ENCODE data around the gene GYG2.

GYG2 gene

DNA sequence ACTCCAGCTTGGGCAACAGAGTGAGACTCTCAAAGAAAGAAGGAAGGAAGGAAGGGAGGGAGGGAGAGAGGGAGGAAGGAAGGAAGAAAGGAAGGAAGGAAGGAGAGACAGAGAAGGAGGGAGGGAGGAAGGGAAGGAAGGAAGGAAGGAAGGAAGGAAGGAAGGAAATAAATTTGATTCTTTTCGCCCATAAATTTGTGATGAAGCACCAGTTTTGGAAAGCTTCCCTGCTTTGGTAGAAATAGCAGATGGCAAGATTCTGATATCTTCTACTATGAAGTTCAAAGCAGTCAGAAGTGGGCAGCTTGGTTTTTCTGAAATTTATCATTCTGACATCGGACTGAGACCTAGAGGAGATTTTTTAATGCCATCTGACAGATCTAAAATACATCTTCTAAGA is 11.7 kb upstream of the GYG2 start:
- DNase-seq (ENCODE audit: low spot score), result no peak

DNA sequence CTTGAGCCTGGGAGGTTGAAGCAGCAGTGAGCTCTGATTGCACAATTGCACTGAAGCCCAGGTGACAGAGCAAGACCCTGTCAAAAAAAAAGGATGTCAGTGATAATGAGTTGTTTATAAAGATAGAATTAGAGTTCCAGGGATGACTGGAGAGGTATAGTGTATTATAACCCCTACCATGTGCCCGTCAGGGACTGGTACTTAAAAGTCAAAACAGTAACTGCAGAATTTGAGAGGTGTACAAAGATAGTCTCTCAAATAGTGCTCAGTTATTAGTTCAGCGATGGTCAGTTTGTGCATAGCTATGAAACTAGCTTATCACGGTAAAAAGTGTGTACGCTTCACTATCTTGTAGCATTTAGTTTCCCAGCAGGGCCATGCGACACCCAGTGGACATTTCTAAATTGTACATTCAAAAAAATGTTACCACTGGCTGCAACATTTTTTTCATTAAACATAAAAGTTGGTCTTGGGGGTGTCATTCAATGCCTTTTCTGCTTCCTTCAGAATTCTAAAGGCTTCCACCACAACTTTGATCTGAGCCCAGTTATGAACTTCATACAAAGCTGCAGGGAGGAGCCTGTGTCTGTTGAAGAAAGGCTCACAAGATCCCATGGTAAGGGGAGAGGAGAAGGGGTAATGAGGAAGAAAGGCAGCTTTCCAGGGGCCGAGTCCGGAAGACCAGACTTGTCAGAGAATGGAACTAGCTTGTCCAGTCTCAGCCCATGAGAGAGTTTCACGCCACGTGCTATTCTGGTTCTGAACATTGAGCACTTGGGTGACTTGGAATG is 9.2 kb upstream of the GYG2 start:
- DNase-seq (ENCODE audit: low spot score), result no peak

DNA sequence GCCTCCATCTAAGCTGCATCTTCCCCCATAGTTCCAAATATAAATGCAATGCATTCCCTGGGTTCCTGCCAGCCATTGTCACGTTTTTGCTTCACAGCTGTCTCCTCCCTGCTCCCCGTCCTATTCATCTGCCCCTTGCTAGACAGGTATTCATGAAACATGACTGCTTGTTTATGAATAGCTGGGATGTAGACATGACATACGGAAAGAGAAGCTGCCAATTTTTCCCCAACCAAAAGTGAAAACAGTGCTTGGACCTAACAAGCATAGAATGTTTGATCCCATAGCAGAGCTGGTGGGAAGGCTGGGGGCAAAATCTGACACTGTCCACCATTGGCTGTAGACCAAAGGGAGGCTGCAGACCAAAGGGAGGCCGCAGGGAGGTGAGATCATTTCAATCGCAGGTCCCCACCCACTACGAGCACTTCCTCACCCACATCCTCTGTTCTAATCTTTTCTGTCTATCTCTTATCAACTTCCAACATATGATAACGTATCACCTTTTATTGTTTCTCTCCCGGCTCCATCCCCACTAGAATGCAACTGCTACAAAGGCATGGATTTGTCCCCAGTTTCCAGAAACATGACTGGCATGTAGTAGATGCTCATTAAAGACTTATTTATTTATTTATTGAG is 8.5 kb upstream of the GYG2 start:
- DNase-seq (ENCODE audit: low spot score), result no peak

DNA sequence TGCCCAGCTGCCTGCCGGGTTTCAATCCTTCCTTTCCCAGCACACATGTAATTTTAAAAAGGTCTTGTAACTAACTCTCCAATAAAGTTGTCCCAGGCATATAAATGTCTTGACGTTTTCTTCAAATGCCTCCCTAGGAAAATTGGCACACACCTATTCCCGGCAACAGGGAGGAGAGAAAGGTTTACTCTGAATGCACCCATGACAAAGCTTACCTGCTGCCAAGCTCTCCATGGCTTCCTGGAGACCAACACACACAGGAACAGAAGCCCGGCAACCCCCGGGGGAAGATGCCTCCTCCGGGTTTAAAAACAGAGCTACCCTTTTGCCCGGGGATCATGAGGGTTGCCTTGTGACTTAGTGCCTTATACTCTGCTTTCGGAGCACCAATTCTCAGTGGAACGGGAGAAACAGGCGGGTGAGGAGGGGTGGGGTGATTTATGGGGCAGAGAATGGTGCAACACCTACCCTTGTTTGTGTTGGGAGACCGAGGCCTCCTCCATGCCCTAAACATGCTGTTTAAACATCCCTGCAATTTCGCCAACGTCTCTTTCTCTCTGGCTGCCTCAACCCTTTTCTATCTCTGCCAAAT is 4.8 kb upstream of the GYG2 start:
- DNase-seq (ENCODE audit: low spot score), result no peak

DNA sequence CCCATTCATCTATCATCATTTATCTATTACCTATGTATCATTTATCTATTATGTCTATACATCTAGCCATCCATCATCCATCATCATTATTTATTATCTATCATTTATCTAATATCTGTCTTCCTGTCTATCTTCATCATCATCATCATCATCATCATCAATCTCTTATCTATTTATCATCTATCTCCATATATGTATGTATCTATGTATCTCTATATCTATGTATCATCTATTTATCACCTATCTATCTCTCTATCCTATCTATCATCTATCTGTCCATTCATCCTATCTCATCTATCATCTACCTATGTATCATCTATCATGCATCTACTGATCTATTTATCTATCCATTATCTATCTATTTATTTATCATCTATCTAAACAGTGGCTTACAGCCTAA is 3.8 kb upstream of the GYG2 start:
- DNase-seq (ENCODE audit: low spot score), result no peak

DNA sequence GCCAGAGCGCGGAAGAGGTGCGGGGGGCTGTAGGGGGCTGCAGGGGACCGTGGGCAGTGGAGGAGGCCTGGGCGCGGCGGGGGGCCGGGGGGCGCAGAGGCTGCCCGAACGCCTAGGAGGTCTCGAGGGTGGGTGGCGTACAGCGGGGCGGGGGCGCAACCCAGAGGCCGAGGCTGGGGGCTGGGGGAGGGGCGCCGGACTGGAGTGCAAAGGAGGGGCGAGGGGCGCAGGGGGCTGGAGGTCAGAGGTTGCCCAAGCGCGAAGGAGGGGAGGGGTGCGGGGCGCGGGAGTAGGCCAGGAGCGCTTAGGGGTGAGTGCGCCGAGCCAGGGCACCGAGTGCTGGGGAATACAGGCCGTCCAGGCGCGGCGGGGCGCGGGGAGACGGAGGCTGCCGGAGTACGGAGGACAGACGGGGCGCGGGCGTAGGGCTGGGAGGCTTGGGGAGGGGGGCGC is 255 bp downstream of the GYG2 start:
- no peak for DNase-seq (ENCODE audit: low spot score)

DNA sequence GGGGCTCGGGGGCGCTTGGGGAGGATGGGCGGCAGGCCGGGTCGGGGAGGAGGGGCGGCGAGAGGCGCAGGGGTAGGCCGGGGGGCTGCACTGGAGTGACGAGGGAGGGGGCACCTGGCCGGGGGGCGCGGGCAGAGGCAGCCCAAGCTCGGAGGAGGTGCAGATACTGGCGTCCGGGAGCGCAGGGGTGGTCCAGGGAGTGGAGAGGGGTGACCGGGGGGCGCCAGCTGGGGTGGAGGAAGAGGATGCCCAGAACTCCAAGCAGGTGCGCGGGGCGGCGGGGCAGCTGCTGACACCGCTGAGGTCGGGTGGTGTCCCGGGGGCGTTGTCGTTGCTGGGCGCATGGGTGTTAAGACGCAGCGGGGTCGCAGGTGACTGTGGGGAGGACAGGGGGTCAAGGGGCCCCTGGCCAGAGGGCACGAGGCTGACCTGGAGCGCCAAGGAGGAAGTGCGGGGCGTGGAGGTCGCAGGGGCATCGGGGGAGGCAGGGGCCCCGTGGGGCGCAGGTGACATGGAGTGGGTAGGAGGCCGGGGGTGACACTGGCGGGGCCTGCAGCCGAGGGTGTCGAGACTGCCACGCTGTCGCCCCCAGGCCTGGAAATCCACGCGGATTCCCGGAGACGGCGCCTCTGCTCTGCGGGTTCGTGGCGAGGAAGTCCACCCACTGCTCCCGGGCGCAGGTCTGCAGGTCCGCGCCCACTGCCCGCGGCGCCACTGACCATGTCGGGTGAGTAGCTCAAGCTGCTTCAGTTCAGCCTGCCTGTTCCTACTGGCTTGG is 928 bp downstream of the GYG2 start:
- no peak for DNase-seq (ENCODE audit: low spot score)

DNA sequence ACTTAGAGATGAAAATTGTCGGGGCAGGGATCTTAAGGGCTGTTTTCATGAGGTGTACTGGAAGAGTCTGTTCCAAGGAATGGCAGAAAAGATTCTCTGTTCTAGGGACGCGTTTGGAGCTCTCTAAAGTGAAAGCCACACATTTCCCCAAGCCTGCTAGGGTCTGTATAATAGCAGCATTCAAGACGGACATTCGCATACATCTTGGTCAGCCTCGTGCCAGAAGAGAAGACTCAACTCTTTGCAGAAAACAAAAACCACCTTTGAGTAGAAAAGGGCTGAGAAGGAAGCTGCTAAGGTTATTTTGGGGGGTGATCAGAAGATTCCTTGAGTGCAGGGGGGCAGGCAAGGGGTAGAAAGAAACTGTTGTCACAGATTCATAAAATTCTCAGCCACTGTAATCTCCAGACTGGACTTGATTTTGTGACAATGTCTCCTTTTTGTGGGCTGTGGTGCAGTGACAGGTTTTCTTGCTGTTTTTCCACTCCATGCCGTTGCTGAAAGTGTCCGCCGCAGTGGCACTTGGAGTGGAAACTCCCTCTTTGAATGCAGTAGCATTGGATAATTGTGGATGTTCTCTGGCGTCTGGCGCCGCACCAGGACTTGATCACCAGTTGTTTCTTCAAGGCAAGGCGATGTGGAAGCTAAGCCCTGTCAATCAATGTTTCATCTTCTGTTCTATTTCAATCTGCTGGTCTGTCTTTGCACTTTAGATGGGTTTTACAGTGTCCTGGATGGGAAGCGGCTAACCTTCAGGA is 2.9 kb downstream of the GYG2 start:
- DNase-seq (ENCODE audit: low spot score), result no peak

DNA sequence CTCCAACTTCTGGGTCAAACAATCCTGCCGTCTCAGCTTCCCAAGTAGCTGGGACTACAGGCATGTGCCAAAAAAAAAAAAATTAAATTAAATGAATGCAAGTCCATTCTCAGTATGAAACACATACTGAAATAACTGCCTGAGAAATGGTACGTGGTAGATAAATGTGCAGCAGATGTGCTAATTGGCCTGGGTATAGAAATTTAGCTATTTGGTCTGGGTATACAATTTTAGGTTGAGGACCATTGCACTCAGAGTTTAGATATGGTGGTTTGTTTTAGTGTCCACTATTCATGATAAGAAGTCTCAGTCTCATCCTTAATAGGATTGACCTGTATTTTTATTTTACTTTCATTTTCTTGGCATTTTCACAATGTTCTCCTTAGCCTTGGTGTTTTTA is 9.2 kb downstream of the GYG2 start:
- DNase-seq (ENCODE audit: low spot score), result no peak

DNA sequence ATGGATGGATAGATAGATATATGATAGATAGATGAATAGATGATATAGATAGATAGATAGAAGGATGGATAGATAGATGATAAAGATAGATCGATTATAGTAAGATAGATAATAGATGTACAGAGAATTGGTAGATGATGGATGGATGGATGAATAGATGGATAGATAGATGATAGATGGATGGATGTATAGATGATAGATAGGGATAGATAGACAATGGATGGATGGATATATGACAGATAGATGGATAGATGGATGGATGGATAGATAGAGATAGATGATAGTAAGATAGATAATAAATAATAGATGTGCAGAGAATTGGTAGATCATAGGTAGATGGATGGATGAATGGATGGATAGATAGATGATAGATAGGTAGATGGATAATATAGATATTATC is 12.2 kb downstream of the GYG2 start:
- DNase-seq (ENCODE audit: low spot score), result no peak

DNA sequence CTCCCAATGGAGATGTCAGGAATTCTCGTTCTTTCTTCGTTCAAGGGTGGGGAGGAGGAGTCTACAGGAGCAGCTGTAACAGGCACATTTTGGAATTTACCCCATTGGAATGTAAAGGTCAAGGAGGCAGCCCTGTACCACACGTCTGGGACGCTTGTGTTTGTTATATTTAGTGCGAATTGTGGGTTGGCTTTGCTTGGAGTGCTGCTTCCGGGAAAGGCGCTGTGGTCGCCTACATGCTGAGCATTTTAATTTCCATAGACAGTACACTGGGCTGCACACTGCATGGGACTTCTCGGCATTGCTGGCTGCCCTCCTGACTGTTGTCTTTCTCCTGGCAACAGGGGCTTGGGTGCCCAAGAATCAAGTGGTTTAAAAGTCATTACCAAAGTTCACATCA is 12.8 kb downstream of the GYG2 start:
- DNase-seq (ENCODE audit: low spot score), result no peak

DNA sequence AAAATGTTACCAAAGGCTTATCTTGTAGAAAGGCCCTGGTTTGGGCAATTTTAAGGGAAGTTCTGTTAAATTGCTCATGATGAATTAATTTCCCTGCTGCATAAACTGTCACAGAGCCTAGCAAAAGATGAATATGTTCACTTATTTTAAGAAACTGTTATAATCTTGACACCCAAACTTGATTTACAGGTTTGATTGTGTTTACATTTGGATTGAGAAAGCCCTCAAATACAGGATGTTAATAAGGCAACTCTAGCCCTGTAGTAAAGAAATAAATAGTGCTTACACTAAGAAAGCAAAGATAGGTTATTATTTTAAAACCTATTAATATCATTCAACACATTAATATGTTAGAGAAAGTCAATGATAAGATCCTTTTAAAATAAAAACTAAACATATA is 18.3 kb downstream of the GYG2 start:
- no peak for DNase-seq (ENCODE audit: low spot score)

DNA sequence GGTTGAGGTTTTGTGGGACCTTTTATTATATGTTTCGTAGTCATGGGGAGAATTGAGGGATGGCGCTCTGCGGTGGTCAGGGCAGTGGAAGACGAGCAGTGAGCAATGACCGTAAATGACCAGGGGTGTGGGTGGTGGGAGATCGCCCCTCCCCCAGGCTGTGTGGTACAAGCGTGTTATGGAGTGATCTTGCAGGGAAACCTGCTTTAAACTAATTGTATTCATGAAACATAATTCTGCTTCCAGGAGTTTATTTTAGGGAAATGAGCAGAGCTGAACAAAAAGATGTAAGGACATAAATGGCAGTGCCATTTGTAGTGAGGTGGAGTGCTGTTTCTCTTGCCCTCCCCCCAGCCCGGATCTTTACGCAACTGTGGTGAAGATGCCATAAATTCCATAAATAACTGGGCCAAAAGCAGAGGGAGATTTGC is 20.2 kb downstream of the GYG2 start:
- no peak for DNase-seq (ENCODE audit: low spot score)

DNA sequence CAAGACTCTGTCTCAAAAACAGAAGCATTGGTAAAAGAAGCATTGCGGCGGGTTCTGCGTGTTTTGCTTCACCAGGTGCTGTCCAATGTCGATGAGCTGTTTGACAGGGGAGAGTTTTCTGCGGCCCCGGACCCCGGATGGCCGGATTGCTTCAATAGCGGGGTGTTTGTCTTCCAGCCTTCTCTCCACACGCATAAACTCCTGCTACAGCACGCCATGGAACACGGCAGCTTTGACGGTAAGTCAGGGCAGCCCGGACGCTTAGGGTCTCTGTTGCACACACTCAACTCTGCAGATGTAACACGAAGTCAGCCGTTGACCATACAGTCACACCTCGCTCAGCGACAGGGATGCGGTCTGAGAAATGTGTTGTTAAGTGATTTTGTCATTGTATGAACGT is 26.2 kb downstream of the GYG2 start:
- no peak for DNase-seq (ENCODE audit: low spot score)

DNA sequence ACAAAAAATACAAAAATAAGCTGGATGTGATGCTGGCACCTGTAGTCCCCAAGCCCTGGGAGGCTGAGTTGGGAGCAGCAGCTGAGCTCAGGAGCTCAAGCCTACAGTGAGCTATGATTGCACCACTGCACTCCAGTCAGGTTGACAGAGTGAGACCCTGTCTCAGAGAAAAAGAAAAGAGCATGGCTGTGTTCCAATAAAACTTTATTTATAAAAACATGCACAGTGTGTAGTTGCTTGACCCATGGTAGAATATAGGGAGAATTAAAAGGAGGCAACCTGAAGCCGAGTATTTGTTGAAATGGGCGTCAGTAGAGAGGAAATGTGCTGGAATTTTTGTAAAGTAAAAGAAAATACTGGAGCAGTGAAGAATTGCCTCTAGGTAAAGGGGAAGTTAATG is 27.0 kb downstream of the GYG2 start:
- no peak for DNase-seq (ENCODE audit: low spot score)

DNA sequence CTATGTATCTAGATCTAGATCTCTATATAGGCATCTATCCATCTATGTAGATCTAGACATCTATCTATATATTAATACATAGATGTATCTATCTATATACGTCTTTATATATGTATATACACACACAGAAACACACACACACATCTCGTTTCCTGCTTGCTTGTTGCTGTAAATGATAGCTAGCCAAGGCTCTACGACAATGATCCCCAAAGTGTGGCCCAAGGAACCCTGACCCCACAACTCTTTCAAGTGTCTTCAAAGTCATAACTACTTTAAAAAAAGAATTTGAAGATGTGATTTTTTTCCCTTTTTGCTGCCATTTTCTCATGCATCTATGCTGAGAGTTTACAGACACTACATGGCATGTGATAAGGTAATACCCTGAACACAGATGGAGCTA is 28.8 kb downstream of the GYG2 start:
- no peak for DNase-seq (ENCODE audit: low spot score)

DNA sequence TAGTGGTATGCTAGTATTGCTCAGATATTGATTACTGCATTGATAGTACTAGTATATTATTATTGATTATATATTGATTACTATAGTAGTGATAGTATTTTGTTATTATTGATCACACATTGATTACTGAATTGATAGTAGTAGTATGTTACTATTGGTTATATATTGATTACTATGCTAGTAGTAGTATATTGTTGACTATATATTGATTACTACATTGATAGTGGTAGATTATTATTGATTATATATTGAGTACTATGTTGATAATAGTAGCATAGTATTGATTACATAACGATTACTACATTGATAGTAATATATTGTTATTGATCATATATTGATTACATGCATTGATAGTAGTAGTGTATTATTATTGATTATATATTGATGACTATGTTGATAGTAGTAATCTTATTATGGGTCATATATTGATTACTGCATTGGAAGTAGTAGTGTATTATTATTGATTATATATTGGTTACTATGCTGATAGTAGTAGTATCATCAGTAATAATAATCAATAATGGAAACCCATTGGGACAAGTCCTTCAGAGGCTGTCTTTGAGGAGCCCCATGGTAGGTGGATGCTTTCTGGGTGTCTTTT is 30.6 kb downstream of the GYG2 start:
- no peak for DNase-seq (ENCODE audit: low spot score)

DNA sequence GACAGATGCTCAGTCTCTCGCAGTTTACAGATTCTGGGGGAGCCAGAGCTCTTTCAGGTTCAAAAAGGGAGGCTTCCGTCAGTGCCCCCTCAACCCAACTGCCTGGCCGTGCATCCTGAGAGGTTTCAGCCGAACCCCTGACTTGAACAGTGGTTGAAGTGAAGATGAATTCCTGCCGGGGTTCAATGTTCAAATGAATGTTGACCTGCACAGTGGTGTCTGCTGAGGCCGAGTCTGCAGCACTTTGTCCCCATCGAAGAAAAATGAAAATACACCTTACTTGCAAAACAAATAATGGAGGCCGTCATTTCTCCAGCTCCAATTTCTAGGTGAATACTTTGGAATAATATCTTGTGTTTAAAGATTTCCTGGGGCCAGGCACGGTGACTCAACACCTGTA is 33.7 kb downstream of the GYG2 start:
- DNase-seq (ENCODE audit: low spot score), result no peak

DNA sequence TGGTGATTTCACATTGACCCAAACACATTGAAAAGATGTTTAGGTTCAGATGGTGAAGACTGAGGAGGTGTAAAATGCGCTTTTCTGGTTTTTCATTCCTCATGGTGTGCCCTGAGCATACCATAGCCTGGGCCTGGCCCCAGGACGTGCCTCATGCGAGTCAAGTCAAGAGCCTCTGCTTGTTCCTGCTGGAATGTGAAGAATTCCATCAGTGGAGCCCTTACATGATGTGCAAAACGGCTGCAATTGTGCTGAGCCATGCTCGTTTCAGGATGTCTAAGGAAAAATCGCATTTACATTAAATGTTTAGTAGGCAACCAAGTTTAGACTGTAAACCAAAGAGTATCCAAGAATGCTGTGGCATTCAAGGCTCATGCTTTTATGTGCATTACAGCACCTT is 34.9 kb downstream of the GYG2 start:
- DNase-seq (ENCODE audit: low spot score), result no peak

DNA sequence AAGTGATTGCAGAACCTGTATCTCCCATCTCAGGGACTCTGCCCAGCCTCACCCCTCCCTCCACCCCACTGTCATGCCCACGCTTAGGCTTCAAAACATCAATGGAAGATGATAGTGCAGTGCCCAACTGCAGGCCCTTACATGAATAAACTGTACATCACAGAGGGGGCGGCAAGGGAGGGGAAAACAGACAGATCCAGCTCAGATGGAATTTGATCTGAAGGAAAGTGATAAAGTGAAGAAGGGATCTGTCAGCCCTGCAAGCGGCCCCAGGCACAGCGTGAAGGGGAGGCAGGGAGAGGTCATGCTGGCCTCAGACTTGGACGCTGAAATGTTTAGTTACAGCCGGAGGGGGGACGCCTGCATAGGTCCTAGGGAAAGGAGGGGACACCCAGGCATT is 38.5 kb downstream of the GYG2 start:
- DNase-seq (ENCODE audit: low spot score), result no peak

DNA sequence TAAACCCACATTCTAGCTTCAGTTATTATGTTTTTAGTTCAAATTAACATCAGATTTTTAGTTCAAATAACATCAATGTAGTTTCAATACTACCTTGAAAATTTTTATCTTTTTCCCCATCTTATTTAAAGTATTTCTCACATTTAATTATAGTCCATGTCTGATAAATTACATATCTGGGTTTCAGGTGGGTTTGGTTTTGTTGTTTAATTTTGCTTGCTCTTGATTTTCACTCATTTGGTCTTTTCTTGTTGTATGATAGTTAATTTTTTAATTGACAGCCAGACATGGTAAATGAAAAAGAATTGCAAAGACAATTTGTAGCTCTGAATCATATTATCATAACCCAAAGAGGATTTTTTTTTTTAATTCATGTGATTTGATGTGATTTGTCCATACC is 41.9 kb downstream of the GYG2 start:
- no peak for DNase-seq (ENCODE audit: low spot score)

DNA sequence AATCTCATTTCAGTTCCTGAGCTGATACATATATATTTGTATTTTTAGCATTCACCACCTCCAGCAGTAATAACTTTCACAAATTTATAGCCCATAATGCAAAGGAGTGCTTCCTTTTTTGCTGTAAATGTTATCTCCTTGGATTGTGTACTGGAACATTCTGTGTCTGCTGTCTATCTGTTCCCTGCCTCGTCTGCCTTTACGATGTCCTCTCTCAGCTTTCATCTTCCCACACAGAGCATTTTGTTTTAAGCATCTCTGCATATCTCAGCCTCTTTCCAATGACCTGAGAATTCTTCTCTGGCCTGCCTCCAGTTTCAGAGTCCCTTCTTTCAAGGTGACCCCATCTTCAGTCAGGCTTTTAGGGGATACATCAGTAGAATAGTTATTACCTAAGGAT is 43.1 kb downstream of the GYG2 start:
- no peak for DNase-seq (ENCODE audit: low spot score)
